Smooth muscle cell (in vitro differentiated cells): ENCODE measurements around the gene MSX1. TPM values are rescaled to one million over a fixed set of nuclear protein-coding genes. Genes with fewer than 3 reads are reported as not detected.

Experiments
- DNase-seq: peaks from one replicate; lab custom pipeline; 2025; ENCODE audit not compliant: unreplicated experiment; lab: John Stamatoyannopoulos, UW
- H2AFZ ChIP-seq: fragments of 200-600 bp; sonication (generic); 2 replicates; pipeline ENCODE4 v1.6.0; 2016; ENCODE audit warnings: antibody characterized with exemption, low read depth, mild to moderate bottlenecking
- H3F3A ChIP-seq: fragments of 200-600 bp; sonication (generic); 2 replicates; pipeline ENCODE4 v1.6.0; 2017; ENCODE audit warnings: antibody characterized with exemption, low read depth
- H3K27ac ChIP-seq: fragments of 200-600 bp; sonication (generic); 2 replicates; pipeline ENCODE4 v1.5.1; 2016; ENCODE audit warnings: low read depth, mild to moderate bottlenecking
- H3K27me3 ChIP-seq: fragments of 200-600 bp; sonication (generic); 2 replicates; pipeline ENCODE4 v1.6.1; 2016; ENCODE audit warnings: low read depth, mild to moderate bottlenecking
- H3K36me3 ChIP-seq: fragments of 200-600 bp; sonication (generic); 2 replicates; pipeline ENCODE4 v1.5.1; 2016; ENCODE audit warnings: low read depth
- H3K4me1 ChIP-seq: fragments of 200-600 bp; sonication (generic); 2 replicates; pipeline ENCODE4 v1.5.1; 2016; ENCODE audit warnings: low read depth
- H3K4me2 ChIP-seq: fragments of 200-600 bp; sonication (generic); 2 replicates; pipeline ENCODE4 v1.6.0; 2016; ENCODE audit warnings: mild to moderate bottlenecking
- H3K4me3 ChIP-seq: fragments of 200-600 bp; sonication (generic); 2 replicates; pipeline ENCODE4 v1.5.1; 2016; ENCODE audit warnings: mild to moderate bottlenecking
- H3K79me2 ChIP-seq: fragments of 200-600 bp; sonication (generic); 2 replicates; pipeline ENCODE4 v1.6.0; 2016; ENCODE audit warnings: low read depth, mild to moderate bottlenecking
- H3K9ac ChIP-seq: fragments of 200-600 bp; sonication (generic); 2 replicates; pipeline ENCODE4 v1.6.0; 2016; ENCODE audit warnings: low read depth
- H3K9me3 ChIP-seq: fragments of 200-600 bp; sonication (generic); replicated peaks from 2 replicates; pipeline ENCODE4 v1.5.1; 2016; ENCODE audit warnings: low read depth
- H4K20me1 ChIP-seq: fragments of 200-600 bp; sonication (generic); 2 replicates; pipeline ENCODE4 v1.6.0; 2016; ENCODE audit warnings: low read depth
- WGBS: methylation state at CpG from one replicate; pipeline ENCODE4 v1.1.7; 2016; ENCODE audit warnings: low lambda C conversion rate; 5-methylcytosine and 5-hydroxymethylcytosine counted together
- polyA plus RNA-seq: library from polyadenylated mRNA; unstranded; fragments of >200 nt; fragmentation: Nextera tagmentation; extraction: Ambion mirVana; gene quantifications from 2 replicates; pipeline ENCODE4 v1.2.1, GENCODE V29; 2016
- total RNA-seq: library from RNA; depleted of rRNA; stranded (reverse); fragments of >200 nt; gene quantifications from 2 replicates; pipeline ENCODE4 v1.2.3, GENCODE V29; 2014
- TF ChIP-seq, protein P1 (sequence below): fragments of 200-600 bp; sonication (generic); IDR thresholded peaks from 2 replicates; pipeline ENCODE4 v1.5.1; 2017; ENCODE audit warnings: borderline replicate concordance, mild to moderate bottlenecking, antibody characterized with exemption; ENCODE audit not compliant: insufficient read depth, poor library complexity, severe bottlenecking

Gene MSX1
- total and polyA plus RNA-seq, 2 experiments from 2014 or later, result 13.4 to 27.5 TPM

DNA sequence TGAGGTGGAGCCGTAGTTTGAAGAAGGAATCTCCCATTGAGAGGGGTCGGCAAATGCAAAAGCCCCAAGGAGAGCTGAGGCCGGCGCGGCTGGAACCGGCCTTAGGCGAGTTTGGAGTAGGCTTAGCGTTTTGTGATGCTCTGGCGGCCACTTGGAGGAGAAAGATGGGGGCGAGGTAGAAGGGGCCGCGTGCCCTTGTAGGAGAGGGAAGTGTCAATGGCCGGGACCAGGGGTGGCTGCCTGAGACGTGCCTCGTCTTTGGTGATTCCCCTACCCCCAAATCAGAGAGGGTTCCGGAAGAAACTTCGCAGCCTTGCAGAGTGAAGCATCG is 11.7 kb downstream of the MSX1 start:
- no peak for DNase-seq
- H3K9ac ChIP-seq, result no peak overlapping the region
- H3K27ac ChIP-seq, result no peak overlapping the region
- H3K36me3 ChIP-seq, result no peaks in the 10 kb centered on the region
- H4K20me1 ChIP-seq, result no peaks in the 10 kb centered on the region
- no peak overlapping the region for H3K4me3 ChIP-seq
- 2% methylated on average over 18 of the region's 18 CpGs for WGBS
- H2AFZ ChIP-seq, result peak overlapping the region; percentile 33
- peaks cover 94% of the 10 kb centered on the region for H3K27me3 ChIP-seq
- TF ChIP-seq, protein P1, sequence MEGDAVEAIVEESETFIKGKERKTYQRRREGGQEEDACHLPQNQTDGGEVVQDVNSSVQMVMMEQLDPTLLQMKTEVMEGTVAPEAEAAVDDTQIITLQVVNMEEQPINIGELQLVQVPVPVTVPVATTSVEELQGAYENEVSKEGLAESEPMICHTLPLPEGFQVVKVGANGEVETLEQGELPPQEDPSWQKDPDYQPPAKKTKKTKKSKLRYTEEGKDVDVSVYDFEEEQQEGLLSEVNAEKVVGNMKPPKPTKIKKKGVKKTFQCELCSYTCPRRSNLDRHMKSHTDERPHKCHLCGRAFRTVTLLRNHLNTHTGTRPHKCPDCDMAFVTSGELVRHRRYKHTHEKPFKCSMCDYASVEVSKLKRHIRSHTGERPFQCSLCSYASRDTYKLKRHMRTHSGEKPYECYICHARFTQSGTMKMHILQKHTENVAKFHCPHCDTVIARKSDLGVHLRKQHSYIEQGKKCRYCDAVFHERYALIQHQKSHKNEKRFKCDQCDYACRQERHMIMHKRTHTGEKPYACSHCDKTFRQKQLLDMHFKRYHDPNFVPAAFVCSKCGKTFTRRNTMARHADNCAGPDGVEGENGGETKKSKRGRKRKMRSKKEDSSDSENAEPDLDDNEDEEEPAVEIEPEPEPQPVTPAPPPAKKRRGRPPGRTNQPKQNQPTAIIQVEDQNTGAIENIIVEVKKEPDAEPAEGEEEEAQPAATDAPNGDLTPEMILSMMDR, result no peak
- H3K4me2 ChIP-seq, result peak overlapping the region; percentile 70
- peaks cover 12% of the 10 kb centered on the region for H3K4me1 ChIP-seq
- H3F3A ChIP-seq, result peaks cover 4% of the 10 kb centered on the region
- H3K79me2 ChIP-seq, result no peaks in the 10 kb centered on the region
- no peaks in the 10 kb centered on the region for H3K9me3 ChIP-seq

DNA sequence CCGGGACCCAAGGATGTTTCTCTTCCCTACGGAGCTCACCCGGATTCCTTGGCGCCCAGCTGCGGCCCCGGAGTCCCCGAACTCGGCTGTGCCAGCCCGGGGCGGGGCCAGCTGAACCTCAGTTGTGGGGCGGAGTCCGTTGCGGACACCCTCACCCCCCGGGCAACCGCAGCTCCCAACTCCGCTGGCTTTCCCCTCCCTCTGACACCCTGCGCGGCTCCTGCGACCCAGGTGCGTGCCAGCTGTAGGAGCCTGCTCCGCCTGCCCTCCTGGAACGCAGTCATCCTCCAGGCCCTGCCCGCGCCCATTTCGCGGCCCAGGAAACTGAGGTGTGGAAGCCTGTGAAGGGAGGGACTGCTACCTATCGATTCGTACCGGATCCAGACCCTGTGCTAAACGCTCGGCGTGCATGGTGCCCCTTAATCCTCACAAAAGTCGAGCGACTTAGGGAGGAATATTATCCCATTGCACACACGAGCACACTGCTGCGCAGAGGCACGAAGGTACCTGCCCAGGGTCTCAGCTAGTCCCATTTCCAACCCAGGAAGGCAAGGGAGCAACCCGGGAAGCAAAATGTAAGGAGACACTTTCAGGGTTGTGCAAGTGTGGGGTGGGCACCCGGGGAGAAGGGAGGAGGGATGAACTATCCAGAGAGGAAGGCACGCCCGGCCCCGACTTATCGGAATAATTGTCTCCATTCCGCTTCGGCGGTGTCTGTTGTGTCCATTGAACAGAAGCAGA is 12.3 kb downstream of the MSX1 start:
- Histone ChIP-seq H3K36me3 (no peaks in the 10 kb centered on the region), H3K9me3 (no peaks in the 10 kb centered on the region), H4K20me1 (no peaks in the 10 kb centered on the region), H3F3A (no peaks in the 10 kb centered on the region), H3K27ac (no peak overlapping the region), H3K4me1 (peaks cover 12% of the 10 kb centered on the region), H2AFZ (no peak overlapping the region), H3K4me3 (no peak overlapping the region), H3K79me2 (no peaks in the 10 kb centered on the region), H3K4me2 (peak overlapping the region; percentile 70), H3K9ac (no peak overlapping the region), H3K27me3 (peaks cover 89% of the 10 kb centered on the region)
- TF ChIP-seq, protein P1, result no peak
- no peak for DNase-seq
- WGBS, result 11% methylated on average over 45 of the region's 46 CpGs

DNA sequence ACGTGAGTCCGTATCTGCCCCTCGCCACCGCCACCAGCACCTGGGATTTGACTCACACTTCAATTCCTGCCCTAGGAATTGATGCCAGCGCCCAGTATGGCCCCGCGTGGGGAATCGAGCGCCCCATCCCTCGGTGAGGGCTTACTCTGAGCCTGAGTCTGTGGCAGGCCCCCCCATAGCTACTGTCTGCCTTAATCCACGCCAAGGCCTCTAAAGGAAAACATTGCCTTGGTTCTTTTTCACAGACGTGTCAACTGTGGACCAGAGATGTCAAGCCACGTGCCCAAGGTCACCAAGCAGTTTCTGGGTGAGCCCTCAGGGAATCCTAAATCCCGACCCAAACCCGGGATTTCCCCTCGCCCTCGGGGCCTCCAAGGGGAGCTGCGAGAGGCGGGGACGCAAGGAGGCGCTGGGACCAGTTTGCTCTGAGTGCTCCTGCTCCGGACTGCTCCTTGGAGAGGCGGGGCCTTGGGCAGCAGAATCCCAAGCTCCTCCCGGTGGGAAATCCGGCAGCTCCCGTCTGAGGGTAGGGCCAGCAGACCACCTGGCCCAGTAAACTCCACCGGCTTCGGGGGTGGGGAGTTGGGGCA is 12.9 kb downstream of the MSX1 start:
- WGBS, result 12% methylated on average over 28 of the region's 28 CpGs
- H4K20me1 ChIP-seq, result no peaks in the 10 kb centered on the region
- no peak overlapping the region for H2AFZ ChIP-seq
- no peaks in the 10 kb centered on the region for H3K79me2 ChIP-seq
- no peak for DNase-seq
- H3K4me3 ChIP-seq, result no peak overlapping the region
- no peaks in the 10 kb centered on the region for H3K36me3 ChIP-seq
- no peak overlapping the region for H3K27ac ChIP-seq
- H3K9ac ChIP-seq, result no peak overlapping the region
- H3K9me3 ChIP-seq, result no peaks in the 10 kb centered on the region
- peaks cover 12% of the 10 kb centered on the region for H3K4me1 ChIP-seq
- peak overlapping the region; percentile 70 for H3K4me2 ChIP-seq
- TF ChIP-seq, protein P1, result no peak
- H3F3A ChIP-seq, result no peaks in the 10 kb centered on the region
- peaks cover 82% of the 10 kb centered on the region for H3K27me3 ChIP-seq
